Panc1 (cell line): Measurements from ENCODE around the gene GSC2. TPM values are rescaled to one million over a fixed set of nuclear protein-coding genes. Genes with fewer than 3 reads are reported as not detected.

ENCODE experiments used
- ATAC-seq: fragments of 200-7000 bp; cut with Tn5 transposase; 2 replicates; pipeline ENCODE4 v1.9.1; 2020; ENCODE audit warnings: mild to moderate bottlenecking, moderate library complexity
- BruUV-seq: library from RNA; stranded (reverse); fragments of 400-500 nt; replicated peaks from 2 replicates; lab custom pipeline; 2021; lab: Mats Ljungman, UMichigan
- CTCF ChIA-PET: fragments of 300-600 bp; sonication (Branson Sonifier 250); formaldehyde crosslinking; loops from one replicate; lab custom pipeline; 2022; ENCODE audit warnings: antibody characterized with exemption; lab: Charles Lee
- POLR2A ChIA-PET: fragments of 300-600 bp; sonication (Branson Sonifier 250); formaldehyde crosslinking; loops from one replicate; lab custom pipeline; 2022; ENCODE audit warnings: antibody characterized with exemption; lab: Charles Lee
- DNase-seq: peaks from one replicate; pipeline ENCODE4 v3.0.0-alpha.2; 2010; ENCODE audit warnings: low read depth, low spot score
- H3K27ac ChIP-seq: 2 replicates; pipeline ENCODE4 v1.5.1; 2011; ENCODE audit warnings: mild to moderate bottlenecking, low read length, inconsistent platforms
- H3K27me3 ChIP-seq: fragments of 200-500 bp; sonication (Bioruptor generic); 2 replicates; pipeline ENCODE4 v1.6.0; 2014; ENCODE audit warnings: low read length, inconsistent platforms; ENCODE audit not compliant: control insufficient read depth, insufficient read depth
- H3K36me3 ChIP-seq: fragments of 200-500 bp; sonication (Bioruptor generic); 2 replicates; pipeline ENCODE4 v1.5.1; 2014; ENCODE audit warnings: inconsistent platforms, mild to moderate bottlenecking, low read length, moderate library complexity; ENCODE audit not compliant: control insufficient read depth, insufficient read depth
- H3K4me1 ChIP-seq: 2 replicates; pipeline ENCODE4 v1.5.1; 2011; ENCODE audit warnings: inconsistent platforms, mild to moderate bottlenecking, low read length, moderate library complexity; ENCODE audit not compliant: control insufficient read depth, insufficient read depth
- H3K4me3 ChIP-seq, 2 experiments: 2 replicates each; pipeline ENCODE4 v1.5.1; 2011 to 2012; ENCODE audit warnings: low read depth in 2 of 2, low read length in 2 of 2, mild to moderate bottlenecking in 2 of 2, inconsistent platforms in 1 of 2, moderate library complexity in 1 of 2
- H3K9me3 ChIP-seq: fragments of 200-500 bp; sonication (Bioruptor generic); 2 replicates; pipeline ENCODE4 v1.5.1; 2014; ENCODE audit warnings: low read depth, mild to moderate bottlenecking, inconsistent platforms, low read length, moderate library complexity; ENCODE audit not compliant: control insufficient read depth, insufficient read depth
- POLR2AphosphoS5 ChIP-seq: IDR thresholded peaks from 2 replicates; pipeline ENCODE4 v1.6.1; 2012; ENCODE audit warnings: mild to moderate bottlenecking, low read depth, low read length, moderate library complexity
- REST ChIP-seq, 2 experiments: IDR thresholded peaks; 2 replicates each; pipeline ENCODE4 v1.6.1; 2011 to 2012; ENCODE audit warnings: low read depth in 2 of 2, control low read depth in 1 of 2, low read length in 1 of 2, mild to moderate bottlenecking in 1 of 2, moderate library complexity in 1 of 2; ENCODE audit not compliant: insufficient read depth in 1 of 2
- SIN3A ChIP-seq: IDR thresholded peaks from 2 replicates; pipeline ENCODE4 v1.6.1; 2012; ENCODE audit warnings: low read depth, mild to moderate bottlenecking, low read length, moderate library complexity, borderline replicate concordance; ENCODE audit not compliant: insufficient read depth
- TCF7L2 ChIP-seq: IDR thresholded peaks from 2 replicates; pipeline ENCODE4 v1.6.1; 2011; ENCODE audit warnings: mild to moderate bottlenecking, low read depth, low read length, inconsistent platforms
- in situ Hi-C: cut with HindIII; loops from 2 replicates; pipeline ENCODE4 v1.10.0; 2016; ENCODE audit warnings: low sequenced_read_pairs, low pct_unique_long_range_greater_than_20kb
- intact Hi-C: fragments of 100-400 bp; cut with micrococcal nuclease; formaldehyde crosslinking; loops from one replicate; pipeline ENCODE4 v1.10.0; 2022; ENCODE audit not compliant: unreplicated experiment
- total RNA-seq: library from RNA; stranded (reverse); gene quantifications from one replicate; pipeline ENCODE4 v1.2.1, GENCODE V29; 2021; ENCODE audit not compliant: unreplicated experiment
- TF ChIP-seq, protein P1 (sequence below): fragments of 450-650 bp; IDR thresholded peaks from 2 replicates; pipeline ENCODE4 v1.5.1; 2017; ENCODE audit warnings: mild to moderate bottlenecking

GSC2 gene
- total RNA-seq, 1 experiment from 2014 or later, result 0.23 TPM

GRCh38 chr22:19139974-19140373, 10.1 kb downstream of the GSC2 start:
- no peak for DNase-seq
- ATAC-seq, result no peak
- peaks cover 6% of the 10 kb centered on the region for H3K36me3 ChIP-seq
- H3K27me3 ChIP-seq, result no peaks in the 10 kb centered on the region
- POLR2A ChIA-PET, result interaction anchor here (0.7 kb wide), 1 partner anchor 114 kb away, joined by 3 read pairs; no protein-coding TSS in a partner anchor
- no peak overlapping the region for H3K4me3 ChIP-seq
- intact Hi-C loops (no loop called here), in situ Hi-C loops (no loop called here)
- H3K27ac ChIP-seq, result no peak overlapping the region
- CTCF ChIA-PET, result no interaction called here
- no TSS peak for BruUV-seq
- no peak for TF ChIP-seq TCF7L2
- TF ChIP-seq, protein P1, sequence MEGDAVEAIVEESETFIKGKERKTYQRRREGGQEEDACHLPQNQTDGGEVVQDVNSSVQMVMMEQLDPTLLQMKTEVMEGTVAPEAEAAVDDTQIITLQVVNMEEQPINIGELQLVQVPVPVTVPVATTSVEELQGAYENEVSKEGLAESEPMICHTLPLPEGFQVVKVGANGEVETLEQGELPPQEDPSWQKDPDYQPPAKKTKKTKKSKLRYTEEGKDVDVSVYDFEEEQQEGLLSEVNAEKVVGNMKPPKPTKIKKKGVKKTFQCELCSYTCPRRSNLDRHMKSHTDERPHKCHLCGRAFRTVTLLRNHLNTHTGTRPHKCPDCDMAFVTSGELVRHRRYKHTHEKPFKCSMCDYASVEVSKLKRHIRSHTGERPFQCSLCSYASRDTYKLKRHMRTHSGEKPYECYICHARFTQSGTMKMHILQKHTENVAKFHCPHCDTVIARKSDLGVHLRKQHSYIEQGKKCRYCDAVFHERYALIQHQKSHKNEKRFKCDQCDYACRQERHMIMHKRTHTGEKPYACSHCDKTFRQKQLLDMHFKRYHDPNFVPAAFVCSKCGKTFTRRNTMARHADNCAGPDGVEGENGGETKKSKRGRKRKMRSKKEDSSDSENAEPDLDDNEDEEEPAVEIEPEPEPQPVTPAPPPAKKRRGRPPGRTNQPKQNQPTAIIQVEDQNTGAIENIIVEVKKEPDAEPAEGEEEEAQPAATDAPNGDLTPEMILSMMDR, result no peak
- TF ChIP-seq REST (IDR thresholded peaks at IDR 0.05; ENCODE audit: insufficient read depth in 1 of 2, low read depth in 2 of 2, low read length in 1 of 2), result no peak
- TF ChIP-seq SIN3A, result no peak
- no peak for TF ChIP-seq POLR2AphosphoS5
- no peaks in the 10 kb centered on the region for H3K4me1 ChIP-seq
- H3K9me3 ChIP-seq, result no peaks in the 10 kb centered on the region

- no TSS peak for BruUV-seq
- no peak for ATAC-seq
- CTCF ChIA-PET, result no interaction called here
- POLR2A ChIA-PET, result no interaction called here
- TF ChIP-seq, protein P1, result no peak
- TF ChIP-seq SIN3A (no peak), REST (IDR thresholded peaks at IDR 0.05; ENCODE audit: insufficient read depth in 1 of 2, low read depth in 2 of 2, low read length in 1 of 2) (no peak), TCF7L2 (no peak), POLR2AphosphoS5 (no peak)
- H3K4me3 ChIP-seq, result no peak overlapping the region
- H3K27ac ChIP-seq, result no peak overlapping the region
- no peaks in the 10 kb centered on the region for H3K9me3 ChIP-seq
- intact Hi-C loops, result no loop called here
- in situ Hi-C loops, result no loop called here
- DNase-seq, result no peak
- H3K36me3 ChIP-seq, result peaks cover 3% of the 10 kb centered on the region
- no peaks in the 10 kb centered on the region for H3K27me3 ChIP-seq
- H3K4me1 ChIP-seq, result no peaks in the 10 kb centered on the region
Measured at GRCh38 chr22:19139001-19139356, 11.1 kb downstream of the GSC2 start.
